Sigmoid colon (tissue), 4 donors: Measurements from ENCODE around the gene PRKD2.

Source experiments
- POLR2A ChIP-seq, 2 donors: fragments of 450-650 bp; IDR thresholded peaks; one replicate each; pipeline ENCODE4 v1.6.1; 2016; ENCODE audit warnings: antibody characterized with exemption in 2 of 2, mild to moderate bottlenecking in 2 of 2, moderate library complexity in 2 of 2
- POLR2AphosphoS5 ChIP-seq, 4 donors: sonication (generic); formaldehyde crosslinking; IDR thresholded peaks; one replicate each; pipeline ENCODE4 v1.6.1; 2017; ENCODE audit warnings: antibody characterized with exemption in 4 of 4
- TF ChIP-seq, protein P1 (sequence below), 4 experiments: fragments of 450-650 bp in 3 of 4; fragments of 200-600 bp in 1 of 4; IDR thresholded peaks; one replicate each; pipeline ENCODE4 v1.5.1; 2016 to 2019; ENCODE audit warnings: antibody characterized with exemption in 4 of 4, mild to moderate bottlenecking in 3 of 4, moderate library complexity in 2 of 4

DNA sequence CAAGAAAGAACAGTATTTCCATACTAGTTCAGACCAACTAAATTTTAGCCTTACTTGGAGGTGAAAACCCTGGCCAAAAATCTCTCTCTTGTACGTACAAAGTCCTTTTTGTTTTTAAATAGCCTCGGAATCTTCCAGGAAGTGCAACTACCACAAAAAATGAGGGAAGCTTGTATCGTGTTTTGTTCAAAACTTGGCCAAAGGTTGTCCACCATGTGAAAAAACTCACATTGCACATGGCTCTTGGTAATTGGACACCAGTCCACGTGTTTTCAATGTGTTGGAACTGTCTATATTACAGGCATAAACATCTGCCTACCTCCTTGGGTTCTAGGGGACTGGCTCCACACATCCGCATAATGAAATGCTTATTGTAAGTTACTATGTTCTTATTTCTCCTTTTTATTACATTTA, 44.5 kb upstream of the PRKD2 start:
- TF ChIP-seq, protein P1, sequence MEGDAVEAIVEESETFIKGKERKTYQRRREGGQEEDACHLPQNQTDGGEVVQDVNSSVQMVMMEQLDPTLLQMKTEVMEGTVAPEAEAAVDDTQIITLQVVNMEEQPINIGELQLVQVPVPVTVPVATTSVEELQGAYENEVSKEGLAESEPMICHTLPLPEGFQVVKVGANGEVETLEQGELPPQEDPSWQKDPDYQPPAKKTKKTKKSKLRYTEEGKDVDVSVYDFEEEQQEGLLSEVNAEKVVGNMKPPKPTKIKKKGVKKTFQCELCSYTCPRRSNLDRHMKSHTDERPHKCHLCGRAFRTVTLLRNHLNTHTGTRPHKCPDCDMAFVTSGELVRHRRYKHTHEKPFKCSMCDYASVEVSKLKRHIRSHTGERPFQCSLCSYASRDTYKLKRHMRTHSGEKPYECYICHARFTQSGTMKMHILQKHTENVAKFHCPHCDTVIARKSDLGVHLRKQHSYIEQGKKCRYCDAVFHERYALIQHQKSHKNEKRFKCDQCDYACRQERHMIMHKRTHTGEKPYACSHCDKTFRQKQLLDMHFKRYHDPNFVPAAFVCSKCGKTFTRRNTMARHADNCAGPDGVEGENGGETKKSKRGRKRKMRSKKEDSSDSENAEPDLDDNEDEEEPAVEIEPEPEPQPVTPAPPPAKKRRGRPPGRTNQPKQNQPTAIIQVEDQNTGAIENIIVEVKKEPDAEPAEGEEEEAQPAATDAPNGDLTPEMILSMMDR (IDR thresholded peaks at IDR 0.05), result no peak
- TF ChIP-seq POLR2A (IDR thresholded peaks at IDR 0.05) (no peak), POLR2AphosphoS5 (IDR thresholded peaks at IDR 0.05) (peak in 2 of 4 donors; percentile 16)
